Stimulated activated CD4-positive, alpha-beta T cell treated with anti-CD3 and anti-CD28 coated beads, Interleukin-1b, Interleukin-23, amount 100 ng/mL, for 48 hours (primary cell): Measurements from ENCODE around the gene ZSCAN25.
"Not testable (repeated sequence)": the region's sequence is repeated elsewhere in the genome, so short reads cannot be mapped to it uniquely, and the experiment has no call there.

Source experiments
- DNase-seq: peaks from one replicate; pipeline ENCODE4 v3.0.0-alpha.2; 2020

The ZSCAN25 gene

DNA sequence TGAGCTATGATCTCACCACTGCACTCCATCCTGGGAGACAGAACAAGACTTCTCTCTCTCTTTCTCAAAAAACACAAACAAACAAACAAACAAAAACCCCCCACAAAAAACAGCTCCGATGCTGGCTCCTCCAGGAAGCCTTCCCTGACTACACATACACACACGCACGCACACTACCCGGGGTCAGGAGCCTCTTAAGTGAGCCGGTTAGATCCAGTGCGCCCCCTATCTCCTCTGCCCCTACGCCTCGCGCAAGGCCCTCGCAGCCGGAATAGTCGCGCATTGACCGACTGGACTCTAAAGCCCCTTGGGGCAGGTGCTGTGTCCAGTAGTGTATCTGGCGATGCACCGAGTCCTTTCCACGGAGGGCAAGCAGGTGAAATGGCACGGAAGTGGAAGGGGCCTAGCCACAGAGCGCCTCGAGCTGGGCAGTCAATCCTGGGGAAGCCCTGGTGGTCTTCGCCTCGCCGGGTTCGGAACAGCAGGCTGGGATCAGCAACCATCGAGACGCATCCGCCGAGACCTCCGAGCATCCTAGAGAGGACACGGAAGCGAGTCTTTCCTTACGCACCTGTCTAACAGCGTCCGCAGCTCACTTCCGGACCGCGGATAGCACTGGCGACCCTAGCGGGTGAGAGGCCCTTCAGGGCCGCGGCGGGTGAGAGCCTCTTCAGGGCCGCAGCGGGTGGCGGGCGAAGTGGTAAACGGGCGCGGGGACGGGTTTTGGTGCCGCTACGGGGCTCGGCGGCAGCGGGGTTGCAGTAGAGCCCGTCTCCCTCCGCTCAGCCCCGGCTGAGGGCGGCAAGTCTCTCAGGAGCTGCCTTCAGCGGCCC lies at the start of gene ZSCAN25:
TSS of gene ZSCAN25 (plus strand) at position 588 of the 833 bp plus-strand sequence. CDS start 2,661 bp downstream, outside the sequence.
- DNase-seq: peak; percentile 90

DNA sequence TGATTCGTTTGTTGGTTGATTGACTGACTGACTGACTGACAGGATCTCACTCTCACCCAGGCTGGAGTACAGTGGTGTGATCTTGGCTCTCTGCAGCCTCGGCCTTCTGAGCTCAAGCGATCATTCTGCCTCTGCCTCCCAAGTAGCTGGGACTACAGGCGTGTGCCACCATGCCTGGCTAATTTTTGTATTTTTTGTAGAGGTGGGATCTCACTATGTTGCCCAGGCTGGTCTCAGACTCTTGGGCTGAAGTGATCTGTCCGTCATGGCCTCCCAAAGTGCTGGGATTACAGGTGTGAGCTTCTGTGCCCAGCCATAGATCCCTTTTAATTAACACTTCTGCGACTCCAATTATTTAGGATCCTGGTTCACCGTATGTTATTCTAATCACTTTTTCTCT lies 48.0 kb upstream of the ZSCAN25 start:
- DNase-seq: not testable (repeated sequence)

DNA sequence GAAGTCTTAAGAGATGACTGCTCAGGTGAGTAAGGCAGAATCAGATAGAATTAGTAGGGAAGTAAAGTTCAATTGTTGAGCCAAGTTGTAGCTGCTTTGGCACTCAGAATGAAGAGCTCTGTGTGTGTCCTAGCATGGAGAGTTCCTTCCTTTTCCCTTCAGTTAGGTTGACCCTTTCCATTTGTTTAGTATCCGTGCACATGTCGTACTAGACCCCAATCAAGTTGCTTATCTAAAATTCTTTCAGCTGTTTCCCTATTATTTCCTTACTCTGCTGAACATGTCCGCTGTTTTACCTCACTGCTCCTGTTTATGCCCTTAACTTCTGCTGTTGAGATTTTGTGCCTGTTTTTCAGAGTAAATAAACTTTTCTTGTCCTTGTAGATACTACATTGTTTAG lies 45.0 kb upstream of the ZSCAN25 start:
- no peak for DNase-seq

DNA sequence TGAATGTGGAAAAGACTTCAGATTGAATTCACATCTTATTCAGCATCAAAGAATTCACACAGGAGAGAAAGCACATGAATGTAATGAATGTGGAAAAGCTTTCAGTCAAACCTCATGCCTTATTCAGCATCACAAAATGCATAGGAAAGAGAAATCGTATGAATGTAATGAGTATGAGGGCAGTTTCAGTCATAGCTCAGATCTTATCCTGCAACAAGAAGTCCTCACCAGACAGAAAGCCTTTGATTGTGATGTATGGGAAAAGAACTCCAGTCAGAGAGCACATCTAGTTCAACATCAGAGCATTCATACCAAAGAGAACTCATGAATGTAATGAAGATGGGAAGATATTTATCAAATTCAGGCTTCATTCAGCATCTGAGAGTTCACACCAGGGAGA lies 43.5 kb upstream of the ZSCAN25 start:
- no peak for DNase-seq

DNA sequence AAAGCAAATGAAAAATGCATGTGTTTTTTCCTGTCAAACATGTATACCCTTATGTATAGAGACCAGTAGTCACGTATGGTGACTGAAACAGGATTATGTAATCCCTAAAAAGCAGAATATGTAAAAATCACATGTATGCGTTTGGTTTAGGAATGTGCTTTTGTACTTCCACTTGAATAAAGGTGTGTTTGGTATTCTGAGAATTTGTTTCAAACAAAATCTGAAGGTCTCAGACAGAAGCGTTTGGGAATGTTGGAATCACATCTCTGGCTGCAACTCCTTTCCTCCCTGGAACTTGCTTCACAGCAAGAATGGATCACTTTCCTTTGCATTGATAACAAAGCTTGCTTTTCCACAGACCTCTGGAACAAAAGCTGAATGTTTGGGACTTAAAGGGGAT lies 40.5 kb upstream of the ZSCAN25 start:
- no peak for DNase-seq

DNA sequence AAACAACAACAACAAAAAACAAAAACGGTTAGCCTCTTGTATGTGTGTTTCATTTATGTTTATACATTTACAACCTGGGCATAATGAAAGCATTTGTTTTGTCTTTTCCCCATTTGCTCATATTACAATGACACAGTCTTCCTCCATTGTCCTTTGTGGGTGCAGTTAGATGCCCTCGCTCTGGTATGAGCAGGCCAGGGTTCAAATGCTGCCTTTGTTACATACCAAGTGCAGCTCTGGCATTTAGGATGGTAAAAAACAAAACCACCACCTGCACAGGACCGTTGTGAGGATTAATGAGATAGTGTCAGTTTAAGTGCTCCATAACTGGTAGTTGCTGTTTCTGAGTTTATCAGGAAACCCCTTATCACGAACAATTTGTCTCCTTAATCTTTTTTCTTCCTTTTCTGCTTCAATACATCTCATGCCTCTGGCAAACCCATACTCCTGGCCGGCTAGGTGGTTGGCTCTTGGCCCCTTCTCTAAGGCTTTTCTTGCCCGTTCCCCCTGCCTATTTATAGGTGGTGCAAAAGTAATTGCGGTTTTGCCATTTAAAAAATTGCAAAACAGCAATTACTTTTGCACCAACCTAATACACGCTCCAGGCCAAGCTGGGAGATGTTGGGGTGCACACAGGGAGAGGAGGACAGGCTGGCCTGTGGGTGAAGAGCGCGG lies 37.3 kb upstream of the ZSCAN25 start:
- no peak for DNase-seq

DNA sequence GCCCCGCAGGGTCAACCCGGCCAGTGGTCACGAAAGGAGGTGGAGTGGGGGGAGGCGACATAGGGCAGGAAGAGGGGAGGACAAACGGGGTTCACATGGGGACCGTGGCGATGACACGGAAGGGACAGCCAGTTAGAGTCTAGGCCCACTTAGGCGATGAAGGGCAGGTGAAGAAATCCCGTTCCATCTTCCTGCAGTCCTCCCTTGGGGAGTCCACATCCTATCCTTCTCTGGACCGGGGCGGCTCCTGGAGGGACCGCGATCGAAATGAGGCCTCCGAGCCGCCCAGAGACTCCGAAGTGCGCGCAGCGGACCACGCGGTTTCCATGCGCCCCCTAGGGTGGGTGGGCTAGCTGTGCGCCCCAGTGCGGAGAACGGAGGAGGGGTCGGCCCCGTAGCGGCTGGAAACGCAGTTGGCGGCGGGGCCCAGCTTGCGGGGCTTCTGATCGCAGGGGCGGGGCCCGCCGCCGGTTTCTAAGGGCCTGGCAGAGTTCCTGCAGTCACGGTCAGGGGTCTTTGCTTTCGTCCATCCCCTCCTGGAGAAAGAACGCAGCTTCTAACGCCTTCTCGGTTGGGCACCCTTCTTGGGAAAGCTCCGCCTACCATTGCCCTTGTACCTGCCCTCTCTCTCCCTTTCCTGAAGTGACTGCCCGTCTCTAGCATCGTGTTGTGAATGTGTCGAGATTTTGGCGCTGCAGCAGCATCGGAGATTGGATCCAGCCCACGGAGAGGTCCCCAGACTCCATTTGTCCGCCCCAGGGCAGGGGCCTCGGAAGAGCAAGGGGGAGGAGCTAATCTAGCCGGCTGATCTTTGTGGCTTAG lies 36.6 kb upstream of the ZSCAN25 start:
- DNase-seq: peak; percentile 36

DNA sequence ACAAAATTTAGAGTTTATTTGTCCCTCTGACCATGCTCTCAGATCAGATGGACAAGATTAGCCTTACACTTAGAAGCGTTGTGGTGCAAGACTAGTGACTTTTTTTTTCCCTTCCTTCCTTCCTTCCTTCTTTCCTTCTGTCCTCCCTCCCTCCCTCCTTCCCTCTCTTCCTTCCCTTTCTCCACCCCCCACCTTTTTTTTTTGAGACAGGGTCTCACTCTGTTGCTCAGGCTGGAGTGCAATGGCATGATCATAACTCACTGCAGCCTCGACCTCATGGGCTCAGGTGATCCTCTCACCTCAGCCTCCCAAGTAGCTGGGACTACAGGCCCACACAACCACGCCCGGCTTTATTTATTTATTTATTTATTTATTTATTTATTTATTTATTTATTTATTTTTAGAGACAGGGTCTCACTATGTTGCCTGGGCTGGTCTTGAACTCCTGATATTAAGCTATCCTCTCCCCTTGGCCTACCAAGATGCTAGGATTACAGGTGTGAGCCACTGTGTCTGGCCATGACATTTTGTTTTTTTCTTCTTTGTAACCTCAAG lies 35.9 kb upstream of the ZSCAN25 start:
- DNase-seq: not testable (repeated sequence)

DNA sequence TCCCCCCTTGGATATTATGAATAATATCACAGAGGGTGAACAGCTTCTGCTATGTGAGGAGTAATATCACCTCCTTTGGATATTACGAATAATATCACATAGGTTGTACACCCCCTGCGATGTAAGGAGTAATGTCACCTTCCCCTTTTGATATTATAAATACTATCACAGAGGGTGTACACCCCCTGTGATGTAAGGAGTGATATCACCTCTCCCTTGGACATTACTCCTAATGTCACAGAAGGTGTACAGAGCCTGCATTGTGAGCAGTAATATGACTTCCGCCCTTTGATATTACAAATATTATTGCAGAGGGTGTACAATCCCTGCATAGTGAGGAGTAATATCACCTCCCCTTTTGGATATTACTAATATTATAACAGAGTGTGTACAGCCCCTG lies 27.9 kb upstream of the ZSCAN25 start:
- no peak for DNase-seq

DNA sequence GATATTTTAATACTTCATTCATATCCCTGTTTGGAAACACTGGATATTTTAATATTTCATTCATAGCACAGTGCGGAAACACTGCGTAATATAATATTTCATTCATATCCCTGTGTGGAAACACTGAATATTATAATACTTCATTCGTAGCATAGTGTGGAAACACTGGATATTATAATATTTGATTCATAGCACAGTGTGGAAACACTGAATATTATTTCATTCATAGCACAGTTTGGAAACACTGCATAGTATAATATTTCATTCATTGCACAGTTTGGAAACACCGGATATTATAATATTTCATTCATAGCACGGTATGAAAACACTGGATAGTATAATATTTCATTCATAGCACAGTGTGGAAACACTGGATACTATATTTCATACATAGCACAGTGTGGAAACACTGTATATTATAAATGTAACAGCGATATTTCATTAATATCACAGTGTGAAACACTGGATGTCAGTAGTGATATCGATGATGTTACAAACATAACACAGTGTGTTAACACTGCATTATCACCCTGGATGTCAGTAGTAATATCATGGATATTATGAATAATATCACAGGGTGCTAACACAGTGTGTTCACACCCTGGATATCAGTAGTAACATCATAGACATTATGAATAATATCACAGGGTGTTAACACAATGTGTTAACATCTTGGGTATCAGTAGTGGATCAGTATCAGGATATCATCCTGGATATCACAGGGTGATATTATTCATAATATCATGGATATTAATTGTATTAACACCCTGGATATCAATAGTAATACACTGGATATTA lies 21.6 kb upstream of the ZSCAN25 start:
- no peak for DNase-seq

DNA sequence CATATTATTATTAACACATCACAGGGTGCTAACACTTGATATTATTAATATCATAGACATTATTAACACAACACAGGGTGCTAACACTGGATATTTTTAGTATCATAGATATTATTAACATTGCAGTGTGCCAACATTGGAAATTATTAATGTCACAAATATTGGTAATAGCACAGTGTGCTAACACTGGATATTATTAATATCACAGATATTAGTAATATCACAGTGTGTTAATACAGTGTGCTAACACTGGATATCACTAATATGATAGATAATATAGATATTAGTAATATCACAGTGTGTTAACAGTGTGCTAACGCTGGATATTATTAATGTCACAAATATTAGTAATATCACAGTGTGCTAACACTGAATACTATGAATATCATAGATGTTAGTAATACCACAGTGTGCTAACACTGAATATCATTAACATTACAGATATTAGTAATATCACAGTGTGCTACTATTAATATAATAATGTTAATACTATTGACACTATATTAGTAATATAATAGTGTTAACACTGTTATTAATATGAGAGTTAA lies 20.3 kb upstream of the ZSCAN25 start:
- no peak for DNase-seq

DNA sequence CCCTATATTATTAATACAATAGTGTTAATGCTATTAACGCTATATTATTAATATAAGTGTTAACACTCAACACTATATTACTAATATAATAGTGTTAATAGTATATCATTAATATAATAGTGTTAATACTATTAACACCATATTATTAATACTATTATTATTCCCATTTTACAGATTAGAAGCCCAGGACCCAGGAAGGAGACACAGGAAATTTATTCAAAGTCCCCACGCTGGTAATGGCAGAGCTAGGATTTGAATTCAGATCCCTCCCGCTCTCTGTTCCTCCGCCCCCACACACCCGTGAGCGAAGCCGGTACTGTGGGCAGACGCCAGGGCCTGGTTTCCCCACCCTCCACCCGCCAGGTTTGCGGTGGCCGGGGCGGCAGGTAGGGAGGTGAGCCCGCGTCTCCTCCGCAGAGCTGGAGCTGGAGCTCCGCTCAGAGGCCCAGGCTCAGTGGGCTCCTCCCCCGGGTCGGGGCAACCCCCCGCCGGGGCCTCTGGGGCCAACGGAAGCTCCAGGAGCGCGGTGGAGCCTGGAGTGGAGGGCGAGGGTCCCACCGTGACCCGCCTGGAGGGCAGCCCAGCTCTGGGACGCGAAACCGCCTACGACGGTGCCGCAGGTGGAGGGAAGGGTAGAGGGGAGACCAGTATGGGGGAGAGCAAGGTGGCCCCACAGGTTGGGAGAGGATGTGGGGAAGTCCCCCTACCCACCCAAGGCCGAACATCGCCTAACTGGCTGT lies 18.8 kb upstream of the ZSCAN25 start, which contains the start of gene TMEM225B:
TSS of gene TMEM225B (plus strand) at position 506 of the 740 bp plus-strand sequence. CDS start 6,122 bp downstream, outside the sequence.
- no peak for DNase-seq

DNA sequence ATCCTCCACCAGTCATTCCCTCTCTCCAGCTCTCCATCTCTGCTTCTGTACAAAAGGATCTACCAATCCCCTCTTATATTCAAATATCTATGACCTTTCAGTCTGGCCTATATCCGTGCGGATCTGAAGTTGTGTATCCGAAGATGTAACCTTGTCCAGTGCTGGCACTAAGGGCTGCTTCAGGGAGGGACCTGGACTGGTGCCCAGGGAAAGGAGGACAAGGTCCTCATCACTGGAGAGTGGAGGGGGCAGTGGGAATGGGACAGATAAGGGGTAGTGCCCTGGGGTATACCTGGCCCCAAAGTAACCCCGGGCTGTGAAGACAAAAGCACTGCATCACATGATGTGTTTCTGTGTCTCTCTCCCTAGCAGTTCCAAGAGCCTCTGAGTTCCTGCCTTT lies 16.9 kb upstream of the ZSCAN25 start:
- no peak for DNase-seq

DNA sequence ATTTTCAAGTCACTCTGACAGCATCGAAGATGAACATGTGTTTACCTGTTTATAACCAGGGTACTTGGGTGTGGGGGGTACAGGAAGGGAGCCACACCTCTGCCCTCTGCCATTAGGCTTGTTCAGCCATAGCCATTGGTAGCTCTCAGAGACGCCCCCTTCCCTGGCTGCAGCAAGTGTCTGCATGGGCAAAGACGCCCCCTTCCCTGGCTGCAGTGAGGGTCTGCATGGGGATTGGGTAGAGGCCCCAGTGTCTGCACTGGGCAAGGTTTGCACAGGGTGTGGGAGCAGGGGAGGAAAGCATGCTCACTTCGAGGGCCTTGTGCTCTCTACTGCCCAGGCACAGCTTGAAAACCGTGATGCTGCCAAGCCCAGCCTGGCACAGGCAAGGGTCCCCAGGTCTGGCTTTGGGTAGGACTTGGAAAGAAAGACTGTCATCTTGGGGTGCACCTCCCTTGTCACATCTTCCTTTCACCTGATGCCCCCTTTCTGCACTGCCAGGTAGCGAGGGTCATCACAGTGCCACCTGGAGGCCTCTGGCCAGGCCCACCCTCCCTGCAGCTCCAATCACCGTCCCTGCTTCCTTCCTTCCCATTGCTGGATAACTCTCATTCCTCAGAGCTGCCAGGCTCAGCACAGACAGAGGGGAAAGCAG lies 15.0 kb upstream of the ZSCAN25 start:
- no peak for DNase-seq

DNA sequence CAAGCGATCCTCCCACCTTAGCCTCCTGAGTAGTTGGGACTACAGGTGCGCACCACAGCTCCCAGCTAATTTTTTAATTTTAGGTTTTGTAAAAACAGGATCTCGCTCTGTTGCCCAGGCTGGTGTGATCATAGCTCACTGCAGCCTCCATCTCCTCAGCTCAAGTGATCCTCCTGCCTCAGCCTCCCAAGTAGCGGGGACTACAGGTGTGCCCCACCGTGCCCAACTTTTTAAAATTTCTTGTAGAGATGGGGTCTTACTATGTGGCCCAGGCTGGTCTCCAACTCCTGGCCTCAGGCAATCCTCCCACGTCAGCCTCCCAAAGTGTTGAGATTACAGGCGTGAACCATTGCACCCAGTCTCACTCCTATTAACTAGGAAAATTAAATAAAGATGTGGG lies 11.2 kb upstream of the ZSCAN25 start:
- no peak for DNase-seq

DNA sequence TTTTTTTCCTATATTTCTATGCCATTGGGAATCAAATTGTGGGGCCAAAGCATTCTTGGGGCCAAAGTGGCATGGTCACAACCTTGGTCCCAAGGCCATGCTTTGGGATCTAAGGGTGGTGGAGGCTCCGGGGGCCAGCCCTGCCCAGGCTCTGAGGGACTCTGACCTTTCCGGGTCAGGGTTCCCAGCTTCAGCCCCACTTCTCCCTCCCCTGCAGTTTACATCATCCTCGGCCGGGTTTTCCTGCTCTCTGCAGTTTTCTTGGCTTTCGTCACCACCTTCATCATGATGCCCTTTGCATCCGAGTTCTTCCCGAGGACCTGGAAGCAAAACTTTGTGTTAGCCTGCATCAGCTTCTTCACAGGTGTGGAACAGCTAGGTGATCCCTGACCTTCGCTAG lies 10.2 kb upstream of the ZSCAN25 start:
- no peak for DNase-seq

DNA sequence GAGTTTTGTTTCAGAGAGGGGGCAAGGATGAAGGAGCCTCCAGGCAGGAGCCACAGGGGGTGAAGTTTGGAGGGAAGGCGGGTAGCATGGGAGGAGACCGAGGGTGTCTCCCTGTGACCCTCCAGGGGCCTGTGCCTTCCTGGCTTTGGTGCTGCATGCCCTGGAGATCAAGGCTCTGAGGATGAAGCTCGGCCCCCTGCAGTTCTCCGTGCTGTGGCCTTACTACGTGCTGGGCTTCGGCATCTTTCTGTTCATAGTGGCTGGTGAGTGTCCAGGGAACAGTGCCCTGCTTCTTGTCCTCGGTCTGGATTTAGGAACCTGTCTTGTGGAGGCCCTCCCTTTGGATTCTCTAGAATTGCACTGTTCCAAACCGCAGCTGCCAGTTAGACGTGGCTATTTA lies 9.2 kb upstream of the ZSCAN25 start:
- no peak for DNase-seq

DNA sequence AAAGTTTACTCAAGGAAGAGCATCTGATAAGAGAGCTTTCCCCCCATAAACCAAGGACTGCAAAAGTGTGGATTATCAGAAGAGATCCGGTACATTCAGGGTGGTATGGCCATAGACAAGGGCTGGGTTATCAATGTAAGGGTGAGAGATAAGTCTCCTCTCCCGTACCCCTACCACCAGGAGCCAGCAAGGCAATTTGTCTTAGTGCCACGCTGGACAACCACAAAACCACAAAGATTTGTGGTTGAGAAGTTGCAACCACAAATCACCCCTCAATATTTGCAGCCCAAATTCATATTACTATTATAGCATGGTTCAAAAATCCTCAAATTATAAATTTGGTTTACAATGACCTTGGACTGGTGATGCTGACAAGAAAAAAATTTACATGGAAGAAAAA lies 2.3 kb upstream of the ZSCAN25 start:
- DNase-seq: no peak

DNA sequence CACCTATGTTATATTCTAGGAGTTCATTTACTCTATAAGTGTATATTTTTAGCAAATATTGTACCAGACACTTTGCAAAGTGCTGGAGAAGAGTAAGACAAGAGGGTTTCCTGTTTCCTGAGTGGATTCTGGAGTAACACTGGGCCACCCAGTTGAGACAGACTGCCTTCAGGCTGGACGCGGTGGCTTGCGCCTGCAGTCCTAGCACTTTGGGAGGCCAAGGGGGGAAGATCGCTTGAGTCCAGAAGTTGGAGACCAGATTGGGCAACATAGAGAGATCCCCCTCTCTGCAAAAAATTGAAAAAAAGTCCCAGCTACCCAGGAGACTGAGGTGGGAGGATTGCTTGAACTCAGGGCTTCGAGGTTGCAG lies 772 bp upstream of the ZSCAN25 start:
- DNase-seq: no peak

DNA sequence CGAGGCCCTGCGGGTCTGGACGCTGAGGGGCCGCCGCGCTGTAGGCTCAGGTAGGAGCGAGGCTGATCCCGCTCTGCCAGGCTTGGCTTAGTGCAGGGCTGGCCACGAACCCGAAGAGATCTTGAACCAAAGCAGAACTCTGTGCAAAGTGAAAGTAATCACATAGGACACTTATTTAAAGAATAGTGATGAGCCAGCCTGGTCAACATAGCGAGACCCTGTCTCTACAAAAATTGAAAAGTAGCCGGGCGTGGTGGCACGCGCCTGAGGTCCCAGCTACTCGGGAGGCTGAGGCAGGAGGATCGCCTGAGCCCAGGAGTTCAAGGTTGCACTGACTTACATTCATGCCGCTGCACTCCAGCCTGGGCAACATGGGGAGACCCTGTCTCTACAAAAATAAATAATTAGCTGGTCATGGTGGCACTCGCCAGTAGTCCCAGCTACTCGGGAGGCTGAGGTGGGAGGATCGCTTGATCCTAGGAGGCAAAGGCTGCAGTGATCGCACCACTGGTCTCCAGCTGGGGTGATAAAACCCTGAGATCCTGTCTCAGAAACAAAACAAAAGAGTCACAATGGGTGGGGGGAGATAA lies 541 bp downstream of the ZSCAN25 start:
- DNase-seq: no peak
